ENCODE data around the gene TFAP2C.
"Not testable (repeated sequence)": the region's sequence is repeated elsewhere in the genome, so short reads cannot be mapped to it uniquely, and the experiment has no call there.

TFAP2C gene

DNA sequence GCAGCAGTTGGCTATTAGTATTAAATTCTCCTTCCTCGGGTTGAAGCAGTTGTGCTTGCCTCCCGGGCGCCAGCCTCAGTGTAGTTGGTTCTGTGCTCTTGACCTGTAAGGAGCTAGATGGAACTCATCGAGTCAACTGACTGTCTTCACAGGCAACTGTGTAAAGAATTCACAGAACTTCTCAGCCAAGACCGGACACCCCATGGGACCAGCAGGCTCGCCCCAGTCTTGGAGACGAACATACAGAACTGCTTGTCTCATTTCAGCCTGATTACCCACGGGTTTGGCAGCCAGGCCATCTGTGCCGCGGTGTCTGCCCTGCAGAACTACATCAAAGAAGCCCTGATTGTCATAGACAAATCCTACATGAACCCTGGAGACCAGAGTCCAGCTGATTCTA lies 8.5 kb downstream of the TFAP2C start:
- DNase-seq, result peak in 2 of 56 donors; percentile 5 to 6

DNA sequence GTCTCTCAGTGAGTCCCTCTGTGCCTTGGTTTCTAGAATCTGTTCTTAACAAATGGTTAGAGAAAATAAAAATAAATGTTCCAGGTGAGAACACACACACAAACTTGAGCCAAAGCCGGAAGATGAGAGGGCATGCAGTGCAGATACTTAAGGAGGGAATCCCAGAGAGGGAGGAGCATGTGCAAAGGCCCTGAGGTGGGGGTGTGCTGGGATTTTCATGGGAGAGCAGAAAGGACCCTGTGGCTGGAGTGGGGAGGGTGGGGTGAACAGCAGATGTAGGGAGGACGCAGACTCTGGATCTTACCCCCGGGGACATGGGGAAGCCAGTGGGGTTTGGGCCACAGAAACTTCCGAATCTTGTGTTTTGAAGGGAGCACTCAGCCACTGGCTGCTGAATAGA lies 17.5 kb downstream of the TFAP2C start:
- DNase-seq, result no peak

DNA sequence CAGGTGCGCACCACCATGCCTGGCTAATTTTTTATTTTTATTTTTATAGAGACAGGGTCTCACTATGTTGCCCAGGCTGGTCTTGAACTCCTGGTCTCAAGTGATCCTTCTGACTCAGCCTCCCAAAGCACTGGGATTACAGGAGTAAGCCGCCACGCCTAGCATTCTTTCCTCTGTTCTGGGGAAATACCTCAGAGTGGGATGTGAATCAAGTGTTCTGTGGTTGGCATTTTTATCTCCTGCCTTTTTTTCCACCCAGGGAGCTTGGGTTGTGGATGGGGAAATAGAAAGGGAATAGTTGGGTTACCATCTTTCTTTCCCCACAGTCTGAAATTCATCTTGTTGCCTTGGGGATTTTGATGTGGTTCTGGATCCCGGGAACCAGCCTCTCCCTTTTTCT lies 24.1 kb downstream of the TFAP2C start:
- DNase-seq, result no peak

DNA sequence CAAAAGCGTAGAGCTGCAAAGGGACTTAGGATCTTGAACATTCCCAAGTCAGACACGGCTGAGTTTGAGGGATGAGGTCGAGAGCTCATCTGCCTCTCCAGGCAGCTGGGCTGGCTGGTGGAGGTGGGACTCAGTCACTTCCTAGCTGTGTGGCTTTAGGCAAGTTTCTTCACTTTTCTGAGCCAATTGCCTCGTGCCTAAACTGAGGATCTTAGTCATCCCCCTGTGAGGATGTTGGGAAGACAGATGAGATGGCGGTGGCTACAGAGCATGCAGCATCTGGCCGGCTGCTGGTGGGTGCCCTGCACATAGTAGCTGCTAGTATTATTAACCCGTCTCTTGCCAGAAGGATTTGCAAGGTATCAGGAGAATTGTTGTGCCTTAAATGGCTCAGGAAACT lies 27.5 kb downstream of the TFAP2C start:
- no peak for DNase-seq

DNA sequence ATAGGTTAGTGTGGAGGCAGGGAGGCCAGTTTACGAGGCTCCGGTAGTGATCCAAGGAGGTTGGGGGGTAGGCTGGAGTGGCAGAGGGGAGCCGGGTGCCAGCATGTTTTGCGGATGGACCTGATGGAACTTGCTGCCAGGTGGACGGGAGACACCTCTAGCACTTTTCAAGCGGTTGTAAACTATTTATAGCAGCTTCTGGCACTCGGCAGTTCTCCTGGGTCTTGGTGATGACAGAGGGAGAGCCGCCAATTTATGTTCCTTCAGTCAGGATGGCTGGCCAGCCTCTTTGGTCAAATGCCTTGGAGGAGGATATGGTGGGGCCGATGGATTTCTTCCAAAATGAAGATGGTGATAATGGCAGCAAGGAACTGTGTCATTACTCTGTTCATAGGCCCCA lies 28.8 kb downstream of the TFAP2C start:
- no peak for DNase-seq

DNA sequence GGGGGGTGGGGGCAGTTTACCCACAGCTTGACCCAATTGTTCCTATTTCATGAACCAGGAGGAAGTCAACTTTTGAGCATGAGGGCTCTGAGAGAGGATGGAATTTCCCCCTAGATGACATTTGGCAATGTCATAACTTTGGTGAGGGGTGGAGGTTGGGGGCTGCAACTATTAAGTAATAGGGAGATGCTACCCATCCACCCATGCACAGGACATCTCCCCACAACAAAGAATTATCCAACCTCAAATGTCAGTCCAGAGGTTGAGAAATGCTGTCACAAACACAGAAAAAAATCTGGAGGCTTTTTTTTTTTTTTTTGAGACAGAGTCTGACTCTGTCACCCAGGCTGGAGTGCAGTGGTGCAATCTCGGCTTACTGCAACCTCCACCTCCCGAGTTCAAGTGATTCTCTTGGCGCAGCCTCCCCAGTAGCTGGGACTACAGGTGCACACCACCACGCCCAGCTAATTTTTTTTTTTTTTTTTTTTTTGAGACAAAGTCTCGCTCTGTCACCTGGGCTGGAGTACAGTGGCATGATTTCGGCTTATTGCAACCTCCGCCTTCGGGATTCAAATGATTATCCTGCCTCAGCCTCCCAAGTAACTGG lies 29.3 kb downstream of the TFAP2C start:
- not testable (repeated sequence) for DNase-seq

DNA sequence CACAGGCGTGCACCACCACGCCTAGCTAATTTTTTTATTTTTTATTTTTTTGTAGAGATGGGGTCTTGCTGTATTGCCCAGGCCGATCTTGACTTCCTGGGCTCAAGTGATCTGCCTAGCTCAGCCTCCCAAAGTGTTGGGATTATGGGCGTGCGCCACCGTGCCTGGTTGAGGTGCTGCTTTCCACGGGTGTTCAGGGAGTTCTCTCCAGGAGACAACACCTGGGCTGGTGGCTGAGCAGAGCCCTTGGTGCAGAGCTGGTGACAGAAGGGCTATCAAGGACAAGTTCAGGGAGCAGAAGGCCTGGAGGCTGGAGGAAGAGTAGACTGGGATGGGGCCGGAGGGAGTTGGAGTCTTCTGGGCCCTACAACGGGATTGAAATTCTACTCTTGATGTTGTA lies 34.6 kb downstream of the TFAP2C start:
- DNase-seq, result no peak

DNA sequence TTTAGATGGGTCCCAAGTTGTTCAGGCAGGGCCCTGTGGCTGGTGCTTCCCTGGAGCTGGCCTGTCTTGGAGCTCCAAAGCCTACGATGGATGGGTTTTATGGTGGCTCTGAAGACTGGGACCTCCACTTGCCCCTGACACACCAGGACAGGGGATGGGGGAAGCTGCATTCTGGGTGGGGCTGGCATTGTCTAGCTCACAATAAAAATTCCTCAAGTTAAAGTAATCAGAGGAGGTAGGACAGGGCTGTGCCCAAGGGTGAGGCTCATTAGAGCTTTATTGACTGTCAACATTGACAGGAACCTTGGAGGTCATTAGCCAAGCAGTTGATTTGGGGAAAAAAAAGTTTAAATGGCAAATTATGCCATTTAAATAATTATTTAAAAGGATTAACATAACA lies 35.7 kb downstream of the TFAP2C start:
- DNase-seq, result no peak

DNA sequence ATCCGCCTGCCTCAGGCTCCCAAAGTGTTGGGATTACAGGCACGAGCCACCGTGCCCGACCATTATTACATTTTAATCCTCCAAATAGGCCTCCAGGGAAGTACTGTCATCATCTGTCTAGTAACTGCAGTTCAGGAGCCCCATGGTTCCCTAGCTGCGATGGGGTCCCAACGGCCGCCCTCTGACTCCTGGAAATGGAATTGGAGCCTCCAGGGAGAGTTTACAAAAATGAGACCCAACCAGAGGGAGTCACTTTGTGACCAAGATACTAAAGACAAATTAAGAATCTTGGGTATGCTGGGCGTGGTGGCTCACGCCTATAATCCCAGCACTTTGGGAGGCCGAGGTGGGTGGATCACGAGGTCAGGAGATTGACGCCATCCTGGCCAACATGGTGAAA lies 36.7 kb downstream of the TFAP2C start:
- DNase-seq, result no peak

DNA sequence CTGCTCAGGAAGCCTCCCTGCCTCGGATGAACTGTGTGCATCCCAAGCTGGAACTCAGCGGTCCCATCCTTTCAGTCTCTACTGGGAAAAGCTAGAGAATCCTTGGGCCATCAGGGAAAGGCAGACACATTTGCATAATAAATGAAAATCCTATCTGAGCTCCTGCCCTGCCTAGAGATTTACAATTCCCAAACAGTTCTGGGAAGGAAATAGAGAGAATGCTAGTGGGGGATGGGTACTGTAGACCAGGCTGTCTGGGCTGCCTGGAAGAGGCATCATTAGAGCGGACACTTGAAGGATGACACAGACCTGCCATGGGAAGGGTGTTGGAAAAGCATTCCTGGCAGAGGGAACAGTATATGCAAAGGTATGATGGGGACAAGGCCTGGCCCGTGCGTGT lies 44.3 kb downstream of the TFAP2C start:
- DNase-seq, result no peak

DNA sequence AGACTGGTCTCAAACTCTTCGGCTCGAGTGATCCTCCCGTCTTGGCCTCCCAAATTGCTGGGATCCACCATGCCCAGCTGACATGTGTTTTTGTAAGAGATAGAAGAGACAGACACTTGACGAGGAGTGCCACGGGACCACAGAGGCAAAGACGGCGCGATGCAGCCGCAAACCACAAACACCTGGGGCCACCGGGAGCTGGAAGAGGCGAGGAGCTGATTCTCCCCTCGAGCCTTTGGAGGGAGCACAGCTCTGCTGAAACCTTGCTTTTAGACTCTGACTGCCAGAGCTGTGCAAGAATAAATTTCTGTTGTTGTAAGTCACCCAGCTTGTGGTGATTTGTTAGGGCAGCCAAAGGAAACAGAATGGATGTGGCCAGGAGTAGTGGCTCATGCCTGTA lies 46.9 kb downstream of the TFAP2C start:
- DNase-seq, result no peak

DNA sequence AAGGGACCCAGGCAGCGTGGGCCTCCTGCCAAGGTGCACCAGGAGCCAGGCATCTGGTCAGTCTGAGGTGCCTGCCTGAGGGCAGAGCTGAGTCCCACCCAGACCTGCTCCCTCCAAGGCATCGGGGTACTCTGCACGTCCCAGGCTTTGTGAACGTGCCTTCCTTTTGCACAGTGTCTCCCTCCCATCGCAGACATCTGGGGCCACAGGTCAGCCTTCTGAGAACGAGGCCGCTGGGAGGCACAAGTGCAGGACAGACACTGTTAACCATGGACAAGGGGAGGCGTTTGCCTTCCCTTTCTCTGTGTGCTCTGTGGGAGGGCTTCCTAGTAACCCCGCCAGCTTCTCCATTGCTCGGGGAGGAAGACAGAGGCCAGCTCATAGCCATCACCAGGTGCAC lies 47.6 kb downstream of the TFAP2C start:
- no peak for DNase-seq

DNA sequence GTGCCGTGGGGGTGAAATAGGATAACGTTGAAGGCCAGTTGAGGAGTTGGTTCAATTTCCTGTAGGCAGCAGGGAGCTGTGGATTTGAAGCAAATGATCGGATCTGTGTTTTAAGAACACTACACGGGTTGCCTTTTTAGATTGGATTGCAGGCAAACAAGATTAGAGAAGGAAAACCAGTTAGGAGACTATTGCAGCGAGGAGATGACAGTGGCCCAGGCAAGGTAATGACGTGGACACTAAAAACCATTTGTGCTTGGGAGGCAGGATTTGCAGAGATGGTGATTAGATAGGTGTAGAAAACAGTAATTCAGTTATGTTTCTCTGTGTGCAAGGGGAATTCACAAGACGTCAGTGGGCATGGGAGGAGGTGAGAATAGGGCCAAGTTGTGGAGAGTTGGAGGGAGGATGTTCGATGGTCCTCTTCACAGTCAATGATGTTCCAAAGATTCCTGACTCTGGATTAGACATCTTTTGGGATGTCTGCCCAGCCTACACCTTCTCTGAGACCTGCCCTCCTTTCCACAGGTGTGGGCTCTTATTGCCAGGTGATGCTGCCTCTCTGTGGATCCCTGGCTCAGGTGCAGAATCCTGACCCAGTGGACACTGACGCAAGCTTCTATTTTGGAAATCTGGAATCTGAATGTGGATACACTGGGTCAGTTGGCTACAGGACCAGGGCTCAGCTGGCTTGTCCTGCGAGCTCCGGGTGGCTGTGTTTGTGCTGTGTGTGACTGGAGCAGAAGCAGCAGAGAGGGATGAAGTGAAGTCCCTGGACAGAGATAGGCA lies 54.2 kb downstream of the TFAP2C start:
- no peak for DNase-seq

DNA sequence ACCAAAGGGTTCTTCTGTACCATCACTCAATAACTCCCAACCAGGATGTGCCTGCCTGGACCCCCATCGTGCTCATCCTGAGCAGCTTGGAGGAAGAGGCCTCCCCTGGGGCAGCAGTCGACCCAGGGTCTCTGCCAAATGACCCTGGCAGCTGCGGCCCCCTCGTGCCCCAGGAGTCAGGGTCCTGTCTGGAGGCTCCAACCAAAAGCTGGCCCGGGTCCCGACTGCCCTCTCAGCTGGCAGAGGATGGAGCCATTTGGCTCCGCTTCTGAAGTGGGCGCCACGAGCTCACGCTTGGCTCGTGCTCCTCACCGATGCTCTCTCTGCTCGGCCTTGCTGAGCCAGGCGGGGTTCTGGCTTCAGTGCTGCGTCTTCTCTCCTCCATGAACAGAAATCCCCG lies 56.8 kb downstream of the TFAP2C start:
- DNase-seq, result peak in 6 of 56 donors; percentile 4 to 27 (median 12)

DNA sequence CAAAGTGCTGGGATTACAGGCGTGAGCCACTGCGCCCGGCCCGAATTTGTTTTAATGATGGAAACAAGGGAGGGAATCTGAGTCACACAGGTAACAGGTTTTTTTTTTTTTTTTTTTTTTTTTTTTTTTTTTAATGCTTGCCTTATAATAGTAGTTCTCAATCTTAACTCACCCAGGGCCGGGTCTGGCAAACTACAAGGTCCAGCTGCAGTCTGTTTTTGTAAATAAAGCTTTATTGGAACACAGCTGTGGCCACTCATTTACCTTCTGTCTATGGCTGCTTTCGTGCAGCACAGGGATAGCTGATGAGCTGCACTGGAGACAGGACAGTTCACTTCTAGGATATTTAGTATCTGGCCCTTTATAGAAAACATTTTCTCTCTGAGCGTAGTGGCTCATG lies 58.0 kb downstream of the TFAP2C start:
- DNase-seq, result no peak

DNA sequence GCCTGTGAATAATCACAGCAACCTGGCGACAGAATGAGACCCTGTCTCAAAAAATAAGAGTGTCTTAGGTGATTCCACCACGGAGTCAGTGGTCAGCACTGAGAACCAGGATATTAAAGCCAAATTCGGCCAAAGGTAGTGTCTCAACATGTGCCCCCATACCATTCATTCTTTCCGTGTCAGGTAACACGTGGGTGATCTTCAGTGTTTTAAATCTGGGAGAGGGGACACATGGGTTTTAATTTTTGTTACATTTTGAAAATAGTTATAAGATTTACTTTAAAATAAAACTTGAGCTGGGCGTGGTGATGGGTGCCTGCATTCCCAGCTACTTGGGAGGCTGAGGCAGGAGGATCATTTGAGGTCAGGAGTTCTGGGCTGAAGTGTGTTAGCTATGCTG lies 59.0 kb downstream of the TFAP2C start:
- DNase-seq, result no peak
